Heart left ventricle (tissue), 16 donors: ENCODE results near the gene ZNF273. TPM values are rescaled to one million over a fixed set of nuclear protein-coding genes. Genes with fewer than 3 reads are reported as not detected.
"Not testable (repeated sequence)": the region's sequence is repeated elsewhere in the genome, so short reads cannot be mapped to it uniquely, and the experiment has no call there.

Source experiments
- ATAC-seq, 4 donors: fragments of 200-7000 bp; cut with Tn5 transposase; one replicate each; pipeline ENCODE4 v1.9.1; 2020 to 2022; ENCODE audit warnings: moderate library complexity in 4 of 4, mild to moderate bottlenecking in 3 of 4, moderate number of reproducible peaks in 1 of 4
- DNase-seq, 5 donors: peaks; one replicate each; pipeline ENCODE4 v3.0.0-alpha.2; 2020
- H3K27ac ChIP-seq, 12 donors: fragments of 200-600 bp; sonication (generic) in 4 of 12; one replicate each; pipeline versions ENCODE4 v1.5.0 to v1.8.0; 2016 to 2022; ENCODE audit warnings: mild to moderate bottlenecking in 2 of 12
- H3K27me3 ChIP-seq, 9 donors: fragments of 200-600 bp; sonication (generic) in 2 of 9; one replicate each; pipeline versions ENCODE4 v1.5.1 to v1.8.0; 2016 to 2022; ENCODE audit warnings: mild to moderate bottlenecking in 3 of 9
- H3K36me3 ChIP-seq, 9 donors: fragments of 200-600 bp; sonication (generic) in 2 of 9; one replicate each; pipeline versions ENCODE4 v1.5.0 to v1.8.0; 2018 to 2022; ENCODE audit warnings: mild to moderate bottlenecking in 2 of 9
- H3K4me1 ChIP-seq, 12 donors: fragments of 200-600 bp; sonication (generic) in 4 of 12; one replicate each; pipeline versions ENCODE4 v1.5.0 to v1.8.0; 2016 to 2022; ENCODE audit warnings: mild to moderate bottlenecking in 3 of 12
- H3K4me3 ChIP-seq, 12 donors: fragments of 200-600 bp; sonication (generic) in 4 of 12; one replicate each; pipeline versions ENCODE4 v1.5.0 to v1.8.0; 2017 to 2022; ENCODE audit warnings: mild to moderate bottlenecking in 9 of 12, moderate library complexity in 4 of 12
- H3K9me3 ChIP-seq, 12 donors: fragments of 200-600 bp; sonication (generic) in 4 of 12; one replicate each; pipeline versions ENCODE4 v1.5.0 to v1.8.0; 2016 to 2022; ENCODE audit warnings: mild to moderate bottlenecking in 1 of 12
- POLR2A ChIP-seq, 2 donors: fragments of 450-650 bp; IDR thresholded peaks; one replicate each; pipeline ENCODE4 v1.6.1; 2017; ENCODE audit warnings: antibody characterized with exemption in 2 of 2, mild to moderate bottlenecking in 2 of 2, moderate library complexity in 2 of 2
- WGBS, 4 donors: extraction: QIAGEN DNeasy Blood & Tissue Kit in 2 of 4; methylation state at CpG; one replicate each; pipeline versions ENCODE4 v1.1.5 to v1.1.7; 2013 to 2018; 5-methylcytosine and 5-hydroxymethylcytosine counted together
- intact Hi-C, 10 donors: fragments of 100-400 bp; cut with DNase I; formaldehyde crosslinking; loops; one replicate each; pipeline versions ENCODE4 v1.11.1 to v1.14.2; 2022
- polyA plus RNA-seq, 2 donors: library from polyadenylated mRNA; stranded (reverse); fragments of 200-250 nt; gene quantifications; one replicate each; pipeline ENCODE4 v1.2.3, GENCODE V29; 2013
- total RNA-seq, 9 donors: library from RNA; depleted of rRNA in 2 of 9; stranded (reverse); fragments of >200 nt in 2 of 9; fragmentation: NEBNext Ultra II Directional in 3 of 9; extraction: Animal tissue kit (Norgen Biotek cat#: 25700) in 3 of 9; gene quantifications; one replicate each; pipeline versions ENCODE4 v1.1.0 to v1.2.4, GENCODE V29; 2016 to 2023
- TF ChIP-seq, protein P1 (sequence below), 12 donors: fragments of 200-600 bp; sonication (generic) in 4 of 12; IDR thresholded peaks; one replicate each; pipeline versions ENCODE4 v1.5.0 to v1.8.0; 2018 to 2022; ENCODE audit warnings: antibody characterized with exemption in 12 of 12, mild to moderate bottlenecking in 5 of 12
- donor health status: ischemic (EF 13 %, LVEDD 7.1; RV severe dilation, severe dysfunction).
- donor health status: healthy with polysubstance abuse.
- donor health status: DM: no; HTN: yes; CAD: no.
- donor health status: DM: no; HTN: no; CAD: no.
- donor health status: ischemic (EF 25% LVEDD 6.9; RV normal size, moderate dysfunction).
- donor health status: ischemic (EF 25% LVEDD 5.7; RV mildly dilated, moderate dysfunction).
- donor health status: healthy.
- donor health status: DM: yes; HTN: yes; CAD: no.
- donor health status: ischemic (EF 35%, LVEDD 5.7; RV mildly dilated, moderate dysfunction).
- donor health status: nonischemic (EF 11% LVEDD 7.7; RV severe dilation, severe dysfunction).
- donor health status: DM: yes; HTN: yes; CAD: no.
- donor health status: PGD.
- donor health status: ischemic (EF 29% LVEDD 5.4; RV normal size, mild dysfunction).
- donor health status: nonischemic (EF 23%, LVEDD 6.1; RV moderate dilation, normal function).

ZNF273 gene
- total and polyA plus RNA-seq, 11 donors = 0.56 to 4.2 (median 1.3) TPM

DNA sequence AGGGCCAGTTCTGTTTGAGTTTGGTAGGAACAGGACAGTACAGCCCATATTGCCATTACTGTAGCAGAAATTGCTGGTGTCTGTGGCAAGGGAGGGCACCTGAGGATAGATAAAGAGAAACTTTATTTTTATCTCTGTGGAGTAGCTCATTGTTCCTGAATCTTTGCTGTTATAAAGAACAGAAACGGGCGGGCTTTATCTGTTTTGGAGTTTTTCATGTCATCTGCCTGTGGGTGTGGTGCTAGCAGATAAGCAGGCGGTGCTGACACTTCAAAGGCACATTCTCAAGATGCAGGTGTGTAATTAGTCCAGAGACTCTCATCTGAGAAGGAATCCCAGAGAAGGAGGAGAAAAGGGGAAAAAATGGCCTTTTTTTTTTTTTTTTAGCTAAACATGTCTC lies 11.5 kb downstream of the ZNF273 start:
- DNase-seq (no peak), ATAC-seq (no peak)
- no peaks in the 10 kb centered on the region for H3K27me3 ChIP-seq
- WGBS, 4 donors = 51 to 63% (median 57%) methylated on average over 3 of the region's 3 CpGs
- H3K4me3 ChIP-seq = no peak overlapping the region
- intact Hi-C loops = no loop called here
- H3K27ac ChIP-seq = no peak overlapping the region
- H3K4me1 ChIP-seq = no peaks in the 10 kb centered on the region
- peaks cover 0 to 24% (median 4%) of the 10 kb centered on the region in 9 donors for H3K36me3 ChIP-seq
- H3K9me3 ChIP-seq = peaks cover 0 to 15% (median 0%) of the 10 kb centered on the region in 12 donors
- no peak for TF ChIP-seq POLR2A (IDR thresholded peaks at IDR 0.05)
- TF ChIP-seq, protein P1, sequence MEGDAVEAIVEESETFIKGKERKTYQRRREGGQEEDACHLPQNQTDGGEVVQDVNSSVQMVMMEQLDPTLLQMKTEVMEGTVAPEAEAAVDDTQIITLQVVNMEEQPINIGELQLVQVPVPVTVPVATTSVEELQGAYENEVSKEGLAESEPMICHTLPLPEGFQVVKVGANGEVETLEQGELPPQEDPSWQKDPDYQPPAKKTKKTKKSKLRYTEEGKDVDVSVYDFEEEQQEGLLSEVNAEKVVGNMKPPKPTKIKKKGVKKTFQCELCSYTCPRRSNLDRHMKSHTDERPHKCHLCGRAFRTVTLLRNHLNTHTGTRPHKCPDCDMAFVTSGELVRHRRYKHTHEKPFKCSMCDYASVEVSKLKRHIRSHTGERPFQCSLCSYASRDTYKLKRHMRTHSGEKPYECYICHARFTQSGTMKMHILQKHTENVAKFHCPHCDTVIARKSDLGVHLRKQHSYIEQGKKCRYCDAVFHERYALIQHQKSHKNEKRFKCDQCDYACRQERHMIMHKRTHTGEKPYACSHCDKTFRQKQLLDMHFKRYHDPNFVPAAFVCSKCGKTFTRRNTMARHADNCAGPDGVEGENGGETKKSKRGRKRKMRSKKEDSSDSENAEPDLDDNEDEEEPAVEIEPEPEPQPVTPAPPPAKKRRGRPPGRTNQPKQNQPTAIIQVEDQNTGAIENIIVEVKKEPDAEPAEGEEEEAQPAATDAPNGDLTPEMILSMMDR (IDR thresholded peaks at IDR 0.05) = no peak

DNA sequence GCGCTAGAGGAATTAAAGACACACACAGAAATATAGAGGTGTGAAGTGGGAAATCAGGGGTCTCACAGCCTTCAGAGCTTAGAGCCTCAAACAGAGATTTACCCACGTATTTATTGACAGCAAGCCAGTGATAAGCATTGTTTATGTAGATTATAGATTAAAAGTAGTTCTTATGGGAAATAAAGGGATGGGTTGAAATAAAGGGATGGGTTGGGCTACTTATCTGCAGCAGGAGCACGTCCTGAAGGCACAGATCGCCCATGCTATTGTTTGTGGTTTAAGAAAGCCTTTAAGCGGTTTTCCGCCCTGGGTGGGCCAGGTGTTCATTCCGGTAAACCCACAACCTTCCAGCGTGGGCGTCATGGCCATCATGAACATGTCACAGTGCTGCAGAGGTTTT lies 12.2 kb downstream of the ZNF273 start:
- H3K27ac ChIP-seq, H3K4me3 ChIP-seq, H3K27me3 ChIP-seq, intact Hi-C loops, H3K4me1 ChIP-seq, DNase-seq, ATAC-seq: not testable (repeated sequence)
- H3K36me3 ChIP-seq = peaks cover 0 to 30% (median 4%) of the 10 kb centered on the region in 9 donors
- WGBS, 4 donors = 83 to 97% (median 93%) methylated on average over 9 of the region's 9 CpGs
- H3K9me3 ChIP-seq = peaks cover 0 to 15% (median 0%) of the 10 kb centered on the region in 12 donors

DNA sequence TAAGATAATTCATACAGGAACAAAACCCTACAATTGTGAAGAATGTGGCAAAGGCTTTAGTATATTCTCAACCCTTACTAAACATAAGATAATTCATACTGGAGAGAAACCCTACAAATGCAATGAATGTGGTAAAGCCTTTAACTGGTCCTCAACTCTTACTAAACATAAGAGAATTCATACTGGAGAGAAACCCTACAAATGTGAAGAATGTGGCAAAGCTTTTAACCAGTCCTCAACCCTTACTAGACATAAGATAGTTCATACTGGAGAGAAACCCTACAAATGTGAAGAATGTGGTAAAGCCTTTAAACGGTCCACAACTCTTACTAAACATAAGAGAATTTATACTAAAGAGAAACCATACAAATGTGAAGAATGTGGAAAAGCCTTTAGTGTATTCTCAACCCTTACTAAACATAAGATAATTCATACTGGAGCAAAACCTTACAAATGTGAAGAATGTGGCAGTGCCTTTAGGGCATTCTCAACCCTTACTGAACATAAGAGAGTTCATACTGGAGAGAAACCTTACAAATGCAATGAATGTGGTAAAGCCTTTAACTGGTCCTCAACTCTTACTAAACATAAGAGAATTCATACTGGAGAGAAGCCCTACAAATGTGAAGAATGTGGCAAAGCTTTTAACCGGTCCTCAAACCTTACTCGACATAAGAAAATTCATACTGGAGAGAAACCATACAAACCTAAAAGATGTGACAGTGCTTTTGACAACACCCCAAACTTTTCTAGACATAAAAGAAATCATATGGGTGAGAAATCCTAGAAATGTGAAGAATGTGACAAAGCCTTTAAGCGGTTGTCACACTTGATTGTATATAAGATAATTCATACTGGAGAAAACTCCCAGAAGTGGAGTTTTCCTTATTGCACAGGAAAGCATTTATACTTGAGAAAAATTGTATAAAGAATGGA lies 25.4 kb downstream of the ZNF273 start:
- peaks cover 0 to 97% (median 15%) of the 10 kb centered on the region in 12 donors for H3K9me3 ChIP-seq
- H3K27me3 ChIP-seq, H3K27ac ChIP-seq, H3K4me3 ChIP-seq, ATAC-seq, DNase-seq, intact Hi-C loops, H3K4me1 ChIP-seq: not testable (repeated sequence)
- 96 to 98% (median 98%) methylated on average over 4 of the region's 4 CpGs for WGBS, 4 donors
- H3K36me3 ChIP-seq = peaks cover 0 to 46% (median 14%) of the 10 kb centered on the region in 9 donors

DNA sequence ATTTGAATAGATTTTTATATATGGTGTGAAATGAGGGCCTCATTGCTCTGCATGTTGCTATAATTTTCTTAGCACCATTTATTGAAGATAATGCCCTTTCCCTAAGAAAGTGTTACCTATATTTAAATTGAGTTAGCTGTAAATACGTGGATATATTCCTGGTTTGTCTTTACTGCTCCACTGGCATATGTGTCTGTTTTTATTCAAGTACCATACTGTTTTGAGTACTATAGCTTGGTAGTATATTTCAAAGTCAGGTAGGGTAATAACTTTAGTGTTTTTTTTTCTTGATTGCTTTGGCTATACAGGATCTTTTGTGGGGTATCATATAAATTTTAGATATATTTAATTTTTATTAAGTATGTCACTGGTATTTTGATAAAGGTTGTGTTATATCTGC lies 31.4 kb downstream of the ZNF273 start:
- no peak for DNase-seq
- H3K36me3 ChIP-seq = no peaks in the 10 kb centered on the region
- TF ChIP-seq, protein P1 (IDR thresholded peaks at IDR 0.05) = no peak
- TF ChIP-seq POLR2A (IDR thresholded peaks at IDR 0.05) = no peak
- H3K27ac ChIP-seq = no peak overlapping the region
- no peak overlapping the region for H3K4me3 ChIP-seq
- WGBS, 4 donors = 95 to 97% (median 97%) methylated on average over 1 of the region's 1 CpG
- no peaks in the 10 kb centered on the region for H3K27me3 ChIP-seq
- H3K9me3 ChIP-seq = peaks cover 0 to 57% (median 9%) of the 10 kb centered on the region in 12 donors
- ATAC-seq = no peak
- H3K4me1 ChIP-seq = no peaks in the 10 kb centered on the region
- intact Hi-C loops = no loop called here

GRCh38 chr7:64938540-64938939 lies 35.5 kb downstream of the ZNF273 start:
- Histone ChIP-seq H3K4me1 (no peaks in the 10 kb centered on the region), H3K27ac (no peak overlapping the region), H3K27me3 (peaks cover 0 to 4% (median 0%) of the 10 kb centered on the region in 9 donors), H3K9me3 (peaks cover 0 to 18% (median 9%) of the 10 kb centered on the region in 12 donors), H3K36me3 (no peaks in the 10 kb centered on the region), H3K4me3 (no peak overlapping the region)
- ATAC-seq (no peak), DNase-seq (no peak)
- intact Hi-C loops = no loop called here
- TF ChIP-seq, protein P1 (IDR thresholded peaks at IDR 0.05) = no peak
- no peak for TF ChIP-seq POLR2A (IDR thresholded peaks at IDR 0.05)
- 93 to 96% (median 95%) methylated on average over 1 of the region's 1 CpG for WGBS, 4 donors

- H3K27ac ChIP-seq, H3K36me3 ChIP-seq, DNase-seq, ATAC-seq, H3K4me1 ChIP-seq, intact Hi-C loops, H3K9me3 ChIP-seq, H3K4me3 ChIP-seq: not testable (repeated sequence)
- H3K27me3 ChIP-seq = peaks cover 0 to 11% (median 0%) of the 10 kb centered on the region in 9 donors
- 94 to 97% (median 95%) methylated on average over 6 of the region's 6 CpGs for WGBS, 4 donors
Observed at GRCh38 chr7:64940021-64940420, 36.9 kb downstream of the ZNF273 start.

GRCh38 chr7:64944667-64945502 lies 41.8 kb downstream of the ZNF273 start:
- ATAC-seq, H3K9me3 ChIP-seq, intact Hi-C loops, H3K36me3 ChIP-seq, H3K4me3 ChIP-seq, H3K27ac ChIP-seq, DNase-seq: not testable (repeated sequence)
- H3K4me1 ChIP-seq = peaks cover 0 to 12% (median 8%) of the 10 kb centered on the region in 12 donors
- peaks cover 8 to 41% (median 27%) of the 10 kb centered on the region in 9 donors for H3K27me3 ChIP-seq
- WGBS, 4 donors = 76 to 82% (median 81%) methylated on average over 5 of the region's 5 CpGs
